Stromal cell of bone marrow (primary cell): ENCODE data around the gene PPM1M.

Experiments used
- DNase-seq: peaks from one replicate; pipeline ENCODE4 v3.0.0-alpha.2; 2012; ENCODE audit warnings: low read depth

Gene PPM1M

DNA sequence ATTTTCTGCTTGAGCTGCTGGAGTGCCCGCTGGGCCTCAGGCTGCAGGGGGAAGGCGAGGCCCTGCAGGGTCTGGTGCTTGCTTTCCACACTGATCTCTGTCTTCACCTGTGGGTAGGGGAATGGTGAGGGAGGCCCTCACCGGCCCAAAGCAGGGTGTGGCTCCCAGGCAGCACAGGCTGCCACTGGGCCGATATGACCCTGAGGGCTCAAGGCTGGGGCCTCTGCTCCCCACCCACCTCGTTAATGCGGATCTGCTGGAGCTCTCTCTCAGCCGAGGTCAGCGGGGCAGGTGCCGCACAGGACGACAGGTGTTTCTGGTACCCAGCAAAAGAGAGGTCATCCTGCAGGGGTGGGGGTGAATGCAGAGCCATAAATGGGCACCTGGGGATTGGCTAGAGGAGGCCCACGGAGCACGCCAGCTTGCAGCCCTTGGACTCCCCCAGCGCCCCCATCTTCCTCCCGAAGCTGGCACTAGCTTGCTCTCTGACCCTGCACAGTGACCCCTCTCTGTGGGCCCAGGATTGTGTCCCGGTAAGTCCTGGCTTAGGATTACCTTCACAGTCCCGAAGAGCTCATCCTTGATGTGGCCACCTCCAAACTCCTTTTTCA, 14.6 kb upstream of the PPM1M start:
- DNase-seq = no peak

DNA sequence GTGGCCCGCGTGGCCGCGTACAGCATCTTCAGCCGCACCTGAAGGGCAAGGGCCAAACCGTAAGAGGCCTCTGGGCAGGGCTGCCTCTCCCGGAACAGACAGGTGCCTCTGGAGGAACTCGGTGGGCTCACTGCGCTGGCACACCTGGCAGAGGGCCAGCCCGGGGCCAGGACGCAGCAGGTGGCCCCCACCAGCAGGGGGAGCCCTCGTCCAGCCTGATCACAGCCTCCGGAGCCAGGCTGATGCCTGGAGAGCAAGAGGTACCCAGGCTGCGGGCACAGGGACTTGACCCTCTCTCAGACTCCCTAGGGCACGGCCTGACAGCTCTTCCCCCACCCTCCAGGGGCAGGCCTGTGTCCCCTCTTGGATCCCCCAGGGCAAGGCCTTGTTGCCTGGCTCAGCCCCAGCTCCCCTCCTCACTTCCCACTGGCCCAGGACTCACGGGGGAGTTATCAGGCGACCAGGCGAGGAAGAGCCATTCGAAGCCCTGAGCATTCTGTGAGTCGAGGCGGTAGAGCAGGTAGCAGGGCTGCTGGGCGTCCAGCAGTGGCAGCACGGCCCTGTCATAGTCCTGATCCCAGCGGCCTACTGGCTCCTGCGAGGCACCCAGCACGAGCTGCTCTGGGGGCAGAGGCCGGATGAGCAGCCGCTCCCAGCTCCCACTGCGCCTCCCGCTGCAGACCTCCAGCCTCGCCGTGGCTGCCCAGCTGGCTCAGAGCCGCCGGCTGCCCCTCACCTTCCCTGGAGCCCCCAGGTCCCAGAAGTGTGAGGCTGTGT, 13.9 kb upstream of the PPM1M start:
- no peak for DNase-seq

GRCh38 chr3:52232279-52233107, 13.1 kb upstream of the PPM1M start:
- no peak for DNase-seq

DNA sequence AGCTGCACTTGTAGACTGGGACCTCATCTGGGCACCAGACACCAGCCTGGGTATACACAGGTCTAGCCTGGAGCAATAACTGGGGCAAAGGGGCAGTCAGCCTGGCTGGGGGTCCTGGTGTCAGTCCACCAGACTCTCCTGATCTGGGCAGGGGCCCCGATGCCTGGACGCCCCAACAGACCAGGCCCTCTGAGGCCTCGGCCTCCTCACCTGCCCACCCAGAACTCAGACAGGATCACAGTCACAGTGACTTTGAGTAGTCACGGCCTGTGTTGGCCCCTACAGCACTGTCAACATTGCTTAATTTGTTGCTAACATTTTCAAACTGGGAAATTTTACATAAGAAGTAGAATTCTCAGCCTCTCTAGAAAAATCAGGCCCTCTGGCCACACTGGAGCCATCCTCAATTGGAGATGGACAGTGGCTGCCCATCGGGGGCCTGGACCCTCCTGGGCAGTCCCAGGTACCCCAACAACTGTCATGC, 12.4 kb upstream of the PPM1M start:
- DNase-seq = no peak

DNA sequence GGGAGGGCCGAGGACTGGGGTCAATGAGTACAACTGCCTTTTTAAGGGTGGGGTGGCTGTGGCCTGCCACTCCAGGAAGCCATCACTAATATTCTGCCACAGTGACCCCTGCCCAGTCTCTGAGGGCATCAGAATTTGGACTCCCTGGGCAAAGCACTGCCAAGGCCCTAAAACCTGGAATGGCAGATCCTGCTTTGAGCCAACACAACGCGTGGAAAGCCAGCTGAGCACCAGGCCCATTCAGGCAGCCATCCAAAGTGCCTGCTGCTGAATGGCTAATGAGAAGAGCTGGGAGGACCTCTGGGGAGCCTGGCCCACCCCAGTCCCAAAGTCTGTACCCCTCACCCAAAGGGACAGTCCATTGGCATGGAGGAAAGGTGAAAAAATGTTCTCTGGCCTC, 11.6 kb upstream of the PPM1M start:
- DNase-seq = no peak

- DNase-seq = no peak
These were observed 10.8 kb upstream of the PPM1M start for GRCh38 chr3:52234516-52235447.

GRCh38 chr3:52236424-52236886, 9.1 kb upstream of the PPM1M start:
- DNase-seq = no peak

DNA sequence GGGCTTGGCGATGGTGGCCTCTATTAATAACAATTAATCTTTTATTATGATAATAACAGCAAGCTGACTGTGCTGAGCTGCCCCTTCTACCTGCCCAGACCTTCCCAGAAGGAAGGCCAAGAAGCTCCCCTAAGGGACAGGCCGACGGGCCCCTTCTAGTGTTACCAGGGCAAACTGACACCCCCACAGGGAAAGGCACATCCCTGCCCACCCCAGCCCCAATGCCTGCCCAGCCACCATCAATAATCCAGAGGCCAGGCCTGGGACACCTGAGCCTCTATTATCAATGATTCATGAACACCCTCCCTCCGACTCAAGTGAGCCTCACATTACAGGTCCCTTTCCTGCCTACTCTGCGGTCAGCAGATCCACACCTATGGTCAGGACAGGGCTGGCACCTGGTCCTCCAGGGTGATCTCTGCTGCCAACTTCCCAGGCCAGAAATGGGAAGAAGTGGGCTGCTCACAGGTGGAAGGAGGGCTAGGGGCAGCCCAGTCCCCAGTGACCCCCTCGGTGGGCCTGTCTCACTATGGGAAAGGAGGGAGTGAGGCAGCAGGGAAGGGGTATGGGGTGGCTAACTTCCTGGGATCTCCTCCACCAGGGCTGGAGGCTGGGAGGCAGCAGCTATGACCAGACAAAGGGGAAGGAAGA, 8.4 kb upstream of the PPM1M start:
- DNase-seq = no peak

GRCh38 chr3:52237657-52238172, 7.8 kb upstream of the PPM1M start:
- DNase-seq = peak; percentile 86

GRCh38 chr3:52238193-52238760, 7.3 kb upstream of the PPM1M start:
- no peak for DNase-seq

- peak; percentile 57 for DNase-seq
These were observed 6.5 kb upstream of the PPM1M start, which contains the start of gene TWF2 for GRCh38 chr3:52238761-52239701. TSS of gene TWF2 (minus strand) at chr3:52239158. CDS start at chr3:52239016, 142 bp downstream.

DNA sequence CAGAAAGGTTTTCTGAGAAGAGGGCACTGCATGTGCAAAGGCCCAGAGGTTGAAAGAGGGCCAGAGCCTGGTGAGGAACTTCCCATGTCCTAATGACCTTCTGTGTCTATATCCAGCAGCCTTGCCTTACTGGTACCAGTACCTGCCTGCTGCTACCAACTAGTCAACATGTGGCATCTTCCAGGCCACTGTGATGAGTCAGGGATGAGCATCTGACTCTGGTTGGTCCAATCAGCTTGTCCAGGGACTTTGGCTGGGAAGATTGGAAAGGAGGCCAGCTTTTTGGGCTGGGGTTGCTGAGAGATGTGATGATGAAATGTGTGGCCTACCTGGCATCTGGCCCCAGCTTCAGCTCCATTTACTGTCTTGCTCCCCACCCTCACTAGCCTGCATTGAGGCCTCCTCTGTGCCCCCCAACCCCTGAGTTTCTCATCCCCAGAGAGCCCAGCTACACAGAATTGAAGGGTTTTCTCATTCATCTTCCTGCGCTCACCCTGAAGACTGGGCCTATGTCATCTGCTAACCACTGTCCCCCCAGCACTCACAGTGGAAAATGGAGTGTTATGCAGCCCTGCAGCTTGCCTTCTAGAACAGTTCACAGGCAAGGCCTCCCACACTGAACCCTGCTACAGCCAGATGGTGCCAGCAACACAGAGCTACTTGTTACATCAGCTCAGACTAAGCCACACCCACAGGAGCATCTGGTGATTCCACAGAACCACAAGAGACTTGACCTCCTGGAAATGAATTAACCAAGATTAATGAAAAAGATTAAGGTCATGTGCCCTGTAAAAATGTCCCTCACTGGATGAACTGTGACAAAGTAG, 5.3 kb upstream of the PPM1M start:
- DNase-seq = peak; percentile 88

- no peak for DNase-seq
These were observed 4.6 kb upstream of the PPM1M start for GRCh38 chr3:52240886-52241370.

DNA sequence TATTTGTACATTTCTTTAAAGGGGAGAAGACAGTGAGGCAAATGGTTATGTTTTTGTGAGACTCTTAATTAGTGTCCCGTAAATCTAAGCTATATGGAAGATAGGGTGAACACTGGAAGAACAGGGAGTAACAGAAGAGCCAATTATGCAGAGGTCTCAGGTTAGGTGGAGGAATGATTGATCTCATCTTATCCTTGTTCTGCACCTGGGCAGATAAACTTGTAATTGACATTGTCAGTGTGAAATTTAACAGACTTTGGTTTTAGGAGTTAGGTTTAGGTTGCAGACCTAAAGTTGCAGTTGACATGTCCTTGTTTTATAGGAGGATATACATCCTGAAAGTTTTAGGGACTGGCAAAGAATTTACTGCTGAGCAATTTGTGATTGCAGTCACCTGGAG, 3.5 kb upstream of the PPM1M start:
- no peak for DNase-seq

GRCh38 chr3:52243791-52244628, 1.5 kb upstream of the PPM1M start:
- DNase-seq = no peak

DNA sequence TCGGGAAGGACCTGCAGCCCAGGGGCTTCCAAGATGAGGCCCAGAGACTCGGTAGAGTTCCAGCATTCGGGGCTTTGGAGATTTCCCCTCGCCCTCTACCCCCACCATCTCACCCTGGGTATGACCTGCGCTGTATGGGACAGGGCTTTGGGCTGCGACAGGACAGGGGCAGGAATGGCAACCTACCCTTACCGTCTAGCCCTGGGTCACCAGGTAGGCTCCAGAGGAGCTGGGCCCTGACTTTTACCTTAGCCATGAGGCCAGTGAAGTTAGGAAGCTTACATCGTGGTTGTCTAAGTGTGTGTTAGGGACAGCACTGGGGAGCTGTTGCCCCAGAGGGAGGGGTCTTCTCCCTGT, 683 bp downstream of the PPM1M start:
- DNase-seq = no peak

DNA sequence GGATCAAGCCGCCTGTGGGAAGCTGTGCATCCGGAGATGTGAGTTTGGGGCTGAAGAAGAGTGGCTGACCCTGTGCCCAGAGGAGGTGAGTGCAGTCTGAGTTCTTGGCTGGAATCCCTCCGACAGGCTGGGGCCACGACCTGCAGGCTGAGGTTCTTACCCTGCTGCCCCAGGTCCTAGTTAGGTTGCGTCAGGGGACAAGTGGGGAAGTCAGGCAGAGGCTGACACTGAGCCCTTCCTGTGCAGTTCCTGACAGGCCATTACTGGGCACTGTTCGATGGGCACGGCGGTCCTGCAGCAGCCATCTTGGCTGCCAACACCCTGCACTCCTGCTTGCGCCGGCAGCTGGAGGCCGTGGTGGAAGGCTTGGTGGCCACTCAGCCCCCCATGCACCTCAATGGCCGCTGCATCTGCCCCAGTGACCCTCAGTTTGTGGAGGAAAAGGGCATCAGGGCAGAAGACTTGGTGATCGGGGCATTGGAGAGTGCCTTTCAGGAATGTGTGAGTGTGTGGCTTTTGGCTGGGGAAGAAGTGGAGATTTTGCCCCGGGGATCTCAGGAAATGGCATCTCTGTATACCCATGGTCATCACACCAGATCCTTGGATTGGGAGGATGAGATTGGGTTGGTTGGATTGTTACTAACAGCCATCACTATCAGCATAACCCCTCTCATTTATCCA, 1.3 kb downstream of the PPM1M start:
- DNase-seq = no peak
